AG04449 (cell line): ENCODE data around the gene GALNT1.

Source experiments
- CTCF ChIA-PET: fragments of 350-600 bp; formaldehyde crosslinking; extraction: SDS; loops from one replicate; lab custom pipeline; 2021; ENCODE audit warnings: antibody characterized with exemption; lab: Yijun Ruan, JAX
- POLR2A ChIA-PET: fragments of 400-600, 350-600 bp; formaldehyde crosslinking; extraction: SDS; loops from one replicate; lab custom pipeline; 2020; ENCODE audit warnings: antibody characterized with exemption, inconsistent platforms; lab: Yijun Ruan, JAX
- DNase-seq: peaks from one replicate; pipeline ENCODE4 v3.0.0-alpha.2; 2010; ENCODE audit warnings: low read depth, low spot score
- H3K4me3 ChIP-seq: 2 replicates; pipeline ENCODE4 v1.5.1; 2011; ENCODE audit warnings: low read depth, mild to moderate bottlenecking, control low read depth, low read length
- CTCF ChIP-seq: IDR thresholded peaks from one replicate; pipeline ENCODE4 v1.5.1; 2011; ENCODE audit warnings: mild to moderate bottlenecking, moderate library complexity, low read length, control low read depth, inconsistent platforms; ENCODE audit not compliant: insufficient read depth; ENCODE audit errors: missing control alignments

The GALNT1 gene

GRCh38 chr18:35617865-35618264 lies 36.3 kb downstream of the GALNT1 start:
- ChIA-PET CTCF (no interaction called here), POLR2A (no interaction called here)
- DNase-seq = no peak
- TF ChIP-seq CTCF = no peak
- no peak overlapping the region for H3K4me3 ChIP-seq

GRCh38 chr18:35618289-35618688 lies 36.7 kb downstream of the GALNT1 start:
- ChIA-PET POLR2A (no interaction called here), CTCF (interaction anchor here (0.9 kb wide), 1 partner anchor 9 kb away, joined by 3 read pairs; no protein-coding TSS in a partner anchor)
- no peak overlapping the region for H3K4me3 ChIP-seq
- no peak for TF ChIP-seq CTCF
- DNase-seq = no peak

- CTCF ChIA-PET = interaction anchor here (0.9 to 1.6 kb wide), 2 partner anchors 10 to 15 kb away, joined by 3 read pairs; no protein-coding TSS in a partner anchor
- TF ChIP-seq CTCF = no peak
These were observed 37.2 kb downstream of the GALNT1 start for GRCh38 chr18:35618696-35619095.

GRCh38 chr18:35619464-35619863 lies 37.9 kb downstream of the GALNT1 start:
- DNase-seq = no peak
- CTCF ChIA-PET = interaction anchor here (1.6 kb wide), 1 partner anchor 15 kb away, joined by 3 read pairs; no protein-coding TSS in a partner anchor
- no peak for TF ChIP-seq CTCF
- POLR2A ChIA-PET = no interaction called here
- no peak overlapping the region for H3K4me3 ChIP-seq

More at GRCh38 chr18:35618696-35619095, 37.2 kb downstream of the GALNT1 start:
- DNase-seq = no peak
- H3K4me3 ChIP-seq = no peak overlapping the region
- POLR2A ChIA-PET = no interaction called here

GRCh38 chr18:35619941-35620340 lies 38.4 kb downstream of the GALNT1 start:
- no peak for TF ChIP-seq CTCF
- ChIA-PET POLR2A (no interaction called here), CTCF (interaction anchor here (1.6 kb wide), 1 partner anchor 16 kb away, joined by 3 read pairs; no protein-coding TSS in a partner anchor)
- no peak for DNase-seq
- no peak overlapping the region for H3K4me3 ChIP-seq

GRCh38 chr18:35620765-35621164 lies 39.2 kb downstream of the GALNT1 start:
- H3K4me3 ChIP-seq = no peak overlapping the region
- POLR2A ChIA-PET = no interaction called here
- CTCF ChIA-PET = no interaction called here
- DNase-seq = no peak
- TF ChIP-seq CTCF = no peak
